GM12872 (cell line): ENCODE results near the gene SKAP1.

Source experiments
- CTCF ChIP-seq: IDR thresholded peaks from 3 replicates; pipeline ENCODE4 v1.5.1; 2011; ENCODE audit warnings: low read depth, mild to moderate bottlenecking, low read length, moderate library complexity; ENCODE audit not compliant: insufficient read depth

Gene SKAP1

GRCh38 chr17:48294806-48295361, 135.1 kb downstream of the SKAP1 start:
- no peak for TF ChIP-seq CTCF

- no peak for TF ChIP-seq CTCF
These were observed 135.8 kb downstream of the SKAP1 start for GRCh38 chr17:48294020-48294805.

GRCh38 chr17:48293319-48294019, 136.5 kb downstream of the SKAP1 start:
- no peak for TF ChIP-seq CTCF

- TF ChIP-seq CTCF: no peak
These were observed 139.6 kb downstream of the SKAP1 start for GRCh38 chr17:48290378-48290777.

GRCh38 chr17:48285614-48286013, 144.4 kb downstream of the SKAP1 start:
- TF ChIP-seq CTCF: no peak

- TF ChIP-seq CTCF: no peak
These were observed 146.1 kb downstream of the SKAP1 start for GRCh38 chr17:48283907-48284306.

- TF ChIP-seq CTCF: no peak
These were observed 146.6 kb downstream of the SKAP1 start for GRCh38 chr17:48283411-48283810.
